Epithelial cell of prostate (primary cell): Measurements from ENCODE around the gene CRP.
"Not testable (repeated sequence)": the region's sequence is repeated elsewhere in the genome, so short reads cannot be mapped to it uniquely, and the experiment has no call there.

Source experiments
- DNase-seq: peaks from one replicate; pipeline ENCODE4 v3.0.0-alpha.2; 2011; ENCODE audit warnings: low read depth, low spot score
- H3K27ac ChIP-seq: fragments of 450-650 bp; 2 replicates; pipeline ENCODE4 v1.5.1; 2017; ENCODE audit warnings: mild to moderate bottlenecking

CRP gene

GRCh38 chr1:159704481-159704880 is 9.9 kb downstream of the CRP start:
- no peak for DNase-seq

GRCh38 chr1:159700312-159700711 is 14.1 kb downstream of the CRP start:
- no peak for DNase-seq
- H3K27ac ChIP-seq: no peak overlapping the region

More at GRCh38 chr1:159704481-159704880, 9.9 kb downstream of the CRP start:
- no peak overlapping the region for H3K27ac ChIP-seq

DNA sequence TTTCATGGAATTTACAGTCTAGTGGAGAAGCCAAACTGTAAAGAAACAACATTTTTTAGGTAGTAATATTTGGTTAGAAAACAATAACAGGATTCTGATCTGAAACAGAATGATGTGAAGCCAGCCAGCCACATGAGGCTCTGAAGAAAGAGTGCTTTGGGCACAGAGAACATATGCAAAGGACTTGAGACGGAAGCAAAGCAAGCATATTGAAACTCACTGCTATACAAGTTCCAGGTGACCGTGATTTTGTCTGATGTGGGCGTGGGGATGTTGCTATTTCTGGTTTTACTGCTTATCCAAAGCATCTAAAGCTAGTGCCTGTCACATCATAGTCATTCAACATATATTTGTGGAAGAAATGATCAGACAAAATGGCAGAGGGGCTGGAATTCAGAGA is 14.7 kb downstream of the CRP start:
- H3K27ac ChIP-seq: no peak overlapping the region
- no peak for DNase-seq

GRCh38 chr1:159699246-159699645 is 15.1 kb downstream of the CRP start:
- DNase-seq: no peak
- no peak overlapping the region for H3K27ac ChIP-seq

DNA sequence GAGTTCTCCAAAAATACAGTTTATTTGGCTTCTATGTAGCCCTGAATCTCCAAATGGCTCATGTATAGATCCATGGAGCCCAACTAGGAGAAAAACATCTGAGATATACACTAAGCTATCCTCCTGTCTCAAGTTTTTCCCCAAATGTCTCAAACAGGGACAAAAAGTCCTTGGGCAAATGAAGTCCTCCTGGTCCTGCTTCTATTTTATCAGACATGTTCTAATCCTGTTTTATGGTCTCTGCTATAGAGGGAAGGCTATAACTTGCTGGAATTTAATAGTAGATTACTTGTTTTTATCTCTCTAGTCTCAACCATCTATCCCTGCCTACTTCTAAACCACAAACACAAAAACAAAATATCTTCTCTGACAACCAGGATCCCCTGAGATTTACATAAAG is 26.9 kb downstream of the CRP start:
- DNase-seq: no peak
- no peak overlapping the region for H3K27ac ChIP-seq

- H3K27ac ChIP-seq: no peak overlapping the region
- DNase-seq: no peak
Measured at GRCh38 chr1:159686599-159687299, 27.6 kb downstream of the CRP start.

GRCh38 chr1:159678939-159679338 is 35.5 kb downstream of the CRP start:
- no peak overlapping the region for H3K27ac ChIP-seq
- DNase-seq: no peak

GRCh38 chr1:159675046-159675445 is 39.3 kb downstream of the CRP start:
- no peak overlapping the region for H3K27ac ChIP-seq
- DNase-seq: no peak

DNA sequence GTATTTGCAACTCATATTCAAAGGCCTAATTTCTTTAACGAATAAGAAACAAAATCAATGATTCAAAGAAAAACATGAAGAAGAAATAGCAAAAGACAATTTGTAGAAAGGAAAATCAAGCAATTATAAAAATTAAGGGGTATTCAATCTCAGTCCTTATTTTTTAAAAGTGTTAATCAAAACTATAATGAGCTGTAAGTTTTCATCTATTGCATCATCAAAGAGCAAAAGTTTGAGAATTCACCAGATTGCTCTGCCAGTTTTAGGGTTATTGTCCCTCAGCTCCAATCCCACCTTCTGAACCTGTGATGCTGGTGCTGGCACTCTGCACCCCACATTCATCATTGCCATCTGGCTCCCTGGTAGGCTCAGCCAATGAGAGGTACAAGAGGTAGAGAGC is 42.0 kb downstream of the CRP start:
- DNase-seq: not testable (repeated sequence)

DNA sequence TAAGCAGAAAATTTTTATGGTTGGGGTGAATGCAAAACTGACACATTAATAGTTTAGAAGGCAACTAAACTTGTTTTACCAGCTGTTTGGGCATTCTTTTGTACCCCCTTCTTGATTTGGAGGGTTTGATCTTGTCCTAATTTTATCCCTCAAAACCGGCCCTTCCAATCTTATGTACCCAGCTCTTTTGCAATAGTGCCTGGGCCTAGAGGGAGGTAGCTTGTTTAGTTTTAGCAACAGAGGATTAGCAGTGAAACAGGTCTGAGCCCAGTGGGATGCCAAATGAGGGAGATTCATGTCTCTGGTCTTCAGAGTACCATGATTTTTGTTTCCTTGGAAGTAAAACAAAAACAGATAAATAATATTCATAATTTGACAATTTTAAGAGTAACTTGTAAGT is 45.1 kb downstream of the CRP start:
- DNase-seq: no peak

More for the DNA sequence above, 42.0 kb downstream of the CRP start:
- not testable (repeated sequence) for H3K27ac ChIP-seq

DNA sequence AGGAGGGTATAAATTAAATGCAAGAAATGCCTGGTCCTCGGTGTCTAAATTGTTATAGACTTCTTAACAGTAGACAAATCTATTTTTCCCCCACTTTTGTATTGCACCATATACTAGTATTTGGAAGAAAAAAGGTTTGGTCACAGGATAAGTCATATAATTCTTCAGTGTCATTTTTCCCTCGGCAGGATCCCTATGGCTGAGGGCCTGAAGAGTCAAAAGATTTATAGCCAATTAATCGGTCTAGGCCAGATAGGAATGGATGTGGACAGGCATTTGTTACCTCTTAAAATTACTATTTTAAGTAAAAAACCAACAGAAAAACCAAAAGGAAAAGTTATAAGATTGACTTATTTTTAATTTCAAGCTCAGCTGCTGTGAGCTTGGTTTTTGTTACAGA is 45.6 kb downstream of the CRP start:
- H3K27ac ChIP-seq: no peak overlapping the region
- DNase-seq: no peak

More for the DNA sequence above, 45.1 kb downstream of the CRP start:
- H3K27ac ChIP-seq: no peak overlapping the region

DNA sequence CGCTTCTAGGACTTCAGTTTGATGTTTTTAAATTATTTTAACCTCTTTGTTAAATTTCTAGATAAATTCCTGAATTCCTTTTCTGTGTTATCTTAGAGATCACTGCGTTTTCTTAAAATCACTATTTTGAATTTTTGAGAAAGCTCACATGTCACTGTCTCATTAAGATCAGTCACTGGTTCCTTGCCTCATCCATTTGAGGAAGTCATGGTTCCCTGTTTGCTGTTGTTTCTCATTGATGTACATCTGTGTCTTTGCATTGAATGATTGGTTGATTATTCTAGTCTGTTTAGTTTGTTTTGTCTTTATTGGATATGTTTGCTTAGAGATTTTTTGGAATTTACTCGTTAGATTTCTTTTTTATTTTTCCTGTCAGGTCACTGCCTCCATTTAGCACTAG is 50.1 kb downstream of the CRP start:
- no peak for DNase-seq
- no peak overlapping the region for H3K27ac ChIP-seq

DNA sequence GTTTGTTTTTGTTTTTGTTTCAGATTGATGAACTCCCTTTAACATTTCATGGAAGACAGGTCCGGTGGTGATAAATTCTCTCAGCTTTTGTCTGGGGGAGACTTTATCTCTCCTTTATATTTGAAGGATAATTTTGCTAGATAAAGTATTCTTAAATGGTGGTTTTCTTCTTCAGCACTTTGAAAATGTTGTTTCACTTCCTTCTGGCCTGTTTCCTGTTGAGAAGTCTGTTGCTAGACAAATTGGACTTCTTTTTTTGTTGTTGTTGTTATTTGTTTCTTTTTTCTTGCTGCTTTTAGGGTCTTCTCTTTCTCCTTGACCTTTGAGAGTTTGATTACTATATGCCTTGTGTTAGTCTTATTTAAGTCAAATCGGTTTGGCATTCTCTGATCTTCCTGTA is 50.8 kb downstream of the CRP start:
- DNase-seq: no peak
- no peak overlapping the region for H3K27ac ChIP-seq
